IPS-18c (cell line): Measurements from ENCODE around the gene TGFBR2.

Experiments
- H3K4me3 ChIP-seq: 2 replicates; pipeline ENCODE4 v1.7.0; 2013; ENCODE audit warnings: low read depth, mild to moderate bottlenecking, low read length, moderate library complexity; ENCODE audit not compliant: insufficient read depth
- H3K9me3 ChIP-seq: one replicate; pipeline ENCODE4 v1.6.1; 2013; ENCODE audit warnings: mild to moderate bottlenecking, low read length, moderate library complexity; ENCODE audit not compliant: control insufficient read depth, insufficient read depth

Gene TGFBR2

GRCh38 chr3:30733696-30734095 lies 127.3 kb downstream of the TGFBR2 start:
- H3K9me3 ChIP-seq = no peaks in the 10 kb centered on the region
- no peak overlapping the region for H3K4me3 ChIP-seq

- Histone ChIP-seq H3K9me3 (no peaks in the 10 kb centered on the region), H3K4me3 (no peak overlapping the region)
These were observed 131.5 kb downstream of the TGFBR2 start for GRCh38 chr3:30737743-30738499.

DNA sequence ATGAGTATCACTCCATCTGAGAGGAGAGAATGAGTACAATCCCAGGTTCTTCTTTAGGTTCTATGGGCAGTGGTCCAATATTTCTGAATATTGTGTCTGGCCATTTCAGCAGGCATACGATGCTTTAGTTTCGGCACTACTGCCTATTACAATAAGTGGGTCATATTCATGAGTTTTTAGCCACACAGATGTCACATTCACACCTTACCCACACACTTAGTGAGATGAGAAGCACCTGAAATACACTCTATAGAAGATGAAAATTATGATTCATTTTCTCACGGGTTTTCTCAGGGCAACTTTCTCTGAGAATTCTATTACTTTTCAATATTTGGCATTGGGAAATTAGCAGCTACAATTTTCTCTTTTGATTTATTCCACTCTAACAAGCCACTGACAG lies 132.2 kb downstream of the TGFBR2 start:
- Histone ChIP-seq H3K4me3 (no peak overlapping the region), H3K9me3 (no peaks in the 10 kb centered on the region)

DNA sequence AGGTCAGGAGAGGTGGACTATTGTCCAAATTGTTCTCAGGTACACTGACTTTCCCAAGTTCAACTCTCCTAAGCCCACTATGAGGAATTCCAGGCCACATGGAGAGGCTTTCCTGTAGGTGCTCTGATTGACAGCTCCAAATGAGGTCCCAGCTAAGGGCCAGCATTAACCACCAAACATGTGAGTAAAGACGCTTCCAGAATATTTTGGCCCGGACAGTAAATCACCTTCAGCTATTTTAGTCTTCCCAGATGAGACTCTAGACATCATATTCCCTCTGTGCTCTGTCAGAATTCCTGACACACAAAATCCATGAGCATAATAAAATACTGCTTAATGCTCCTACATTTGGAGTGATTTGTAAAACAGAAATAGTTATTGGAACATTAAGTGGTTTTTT lies 135.5 kb downstream of the TGFBR2 start:
- Histone ChIP-seq H3K4me3 (no peak overlapping the region), H3K9me3 (no peaks in the 10 kb centered on the region)

DNA sequence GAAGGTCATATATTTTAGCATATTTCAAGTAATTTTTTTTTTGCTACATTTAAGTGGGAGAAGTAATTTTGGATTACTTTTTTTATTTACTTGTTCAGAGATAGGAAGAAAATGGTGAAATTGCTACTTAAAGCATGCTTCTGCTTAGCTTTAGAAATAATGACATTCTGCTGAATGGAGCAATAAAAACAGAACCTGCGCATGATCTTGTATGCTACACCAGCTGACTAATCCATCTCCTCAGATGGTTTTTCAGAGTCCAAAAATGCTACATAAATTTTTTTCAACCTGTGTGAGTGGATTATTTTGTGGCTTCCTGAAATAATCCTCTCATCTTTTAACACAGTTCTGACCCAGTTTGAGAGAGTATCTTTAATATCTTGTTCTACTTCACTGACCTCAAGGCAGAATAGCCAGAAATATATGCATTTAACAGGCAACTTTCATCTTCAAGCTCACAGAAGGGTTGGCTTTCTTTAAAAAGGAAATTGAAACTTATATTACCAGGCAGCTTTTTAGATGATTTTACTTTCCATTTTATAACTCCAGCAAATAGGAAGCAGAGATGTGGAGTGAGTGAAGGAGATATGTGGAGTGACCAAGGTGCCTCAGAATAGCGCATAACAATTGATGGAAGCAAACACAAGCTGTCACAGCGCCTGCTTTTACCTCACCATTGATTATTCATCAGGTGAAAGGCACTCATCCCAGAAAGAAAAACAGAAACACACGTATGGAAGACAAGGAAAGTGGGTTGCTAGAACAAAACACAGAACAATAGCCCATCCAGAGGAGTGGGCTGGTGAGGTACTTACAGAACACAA lies 136.6 kb downstream of the TGFBR2 start:
- H3K9me3 ChIP-seq = no peaks in the 10 kb centered on the region

More for the DNA sequence above, 136.6 kb downstream of the TGFBR2 start:
- no peak overlapping the region for H3K4me3 ChIP-seq
